Measurements from ENCODE around the gene FGD6.
"Not testable (repeated sequence)": the region's sequence is repeated elsewhere in the genome, so short reads cannot be mapped to it uniquely, and the experiment has no call there.

Gene FGD6

GRCh38 chr12:95244350-95244749 is 27.1 kb upstream of the FGD6 start:
- no peak for TF ChIP-seq MYC (IDR thresholded peaks at IDR 0.05; ENCODE audit: low read depth, low read length)
- TF ChIP-seq MAX (IDR thresholded peaks at IDR 0.05; ENCODE audit: low read depth, low read length) = no peak
- no peak for DNase-seq (ENCODE audit: low read depth)
- H3K4me3 ChIP-seq (ENCODE audit: low read depth, low read length) = no peak overlapping the region

- TF ChIP-seq POLR2A (IDR thresholded peaks at IDR 0.05; ENCODE audit: extremely low read depth, insufficient read length) = no peak
- no peak for TF ChIP-seq MAX (IDR thresholded peaks at IDR 0.05; ENCODE audit: low read depth, low read length)
- no peak for TF ChIP-seq MYC (IDR thresholded peaks at IDR 0.05; ENCODE audit: low read depth, low read length)
- TF ChIP-seq CTCF (IDR thresholded peaks at IDR 0.05; ENCODE audit: low read depth, low read length) = no peak
Measured at GRCh38 chr12:95243497-95244183, 26.4 kb upstream of the FGD6 start.

GRCh38 chr12:95241761-95242506 is 24.7 kb upstream of the FGD6 start:
- no peak for TF ChIP-seq MYC (IDR thresholded peaks at IDR 0.05; ENCODE audit: low read depth, low read length)
- no peak for DNase-seq (ENCODE audit: low read depth)
- H3K4me3 ChIP-seq (ENCODE audit: low read depth, low read length) = no peak overlapping the region

More at GRCh38 chr12:95243497-95244183, 26.4 kb upstream of the FGD6 start:
- no peak for DNase-seq (ENCODE audit: low read depth)
- no peak overlapping the region for H3K4me3 ChIP-seq (ENCODE audit: low read depth, low read length)

GRCh38 chr12:95241138-95241537 is 23.9 kb upstream of the FGD6 start:
- DNase-seq (ENCODE audit: low read depth); H3K4me3 ChIP-seq (ENCODE audit: low read depth, low read length): not testable (repeated sequence)

- no peak for DNase-seq (ENCODE audit: low read depth)
- TF ChIP-seq POLR2A (IDR thresholded peaks at IDR 0.05; ENCODE audit: extremely low read depth, insufficient read length) (no peak), MAX (IDR thresholded peaks at IDR 0.05; ENCODE audit: low read depth, low read length) (no peak), MYC (IDR thresholded peaks at IDR 0.05; ENCODE audit: low read depth, low read length) (no peak), CTCF (IDR thresholded peaks at IDR 0.05; ENCODE audit: low read depth, low read length) (no peak)
- no peak overlapping the region for H3K4me3 ChIP-seq (ENCODE audit: low read depth, low read length)
Measured at GRCh38 chr12:95240556-95240955, 23.3 kb upstream of the FGD6 start.

GRCh38 chr12:95239835-95240234 is 22.6 kb upstream of the FGD6 start:
- DNase-seq (ENCODE audit: low read depth); H3K4me3 ChIP-seq (ENCODE audit: low read depth, low read length): not testable (repeated sequence)

GRCh38 chr12:95239216-95239615 is 21.9 kb upstream of the FGD6 start:
- DNase-seq (ENCODE audit: low read depth) = no peak
- no peak for TF ChIP-seq MAX (IDR thresholded peaks at IDR 0.05; ENCODE audit: low read depth, low read length)
- no peak for TF ChIP-seq CTCF (IDR thresholded peaks at IDR 0.05; ENCODE audit: low read depth, low read length)
- no peak for TF ChIP-seq POLR2A (IDR thresholded peaks at IDR 0.05; ENCODE audit: extremely low read depth, insufficient read length)
- no peak for TF ChIP-seq MYC (IDR thresholded peaks at IDR 0.05; ENCODE audit: low read depth, low read length)
- no peak overlapping the region for H3K4me3 ChIP-seq (ENCODE audit: low read depth, low read length)

GRCh38 chr12:95238150-95238549 is 20.9 kb upstream of the FGD6 start:
- no peak overlapping the region for H3K4me3 ChIP-seq (ENCODE audit: low read depth, low read length)
- no peak for DNase-seq (ENCODE audit: low read depth)
- TF ChIP-seq POLR2A (IDR thresholded peaks at IDR 0.05; ENCODE audit: extremely low read depth, insufficient read length) (no peak), MAX (IDR thresholded peaks at IDR 0.05; ENCODE audit: low read depth, low read length) (no peak), MYC (IDR thresholded peaks at IDR 0.05; ENCODE audit: low read depth, low read length) (no peak), CTCF (IDR thresholded peaks at IDR 0.05; ENCODE audit: low read depth, low read length) (no peak)
